Ramos (cell line): ENCODE data around the gene CHMP2B.

Source experiments
- in situ Hi-C: fragments of 300-500 bp; cut with MboI; formaldehyde crosslinking; loops from one replicate; pipeline ENCODE4 v1.14.3; 2022; ENCODE audit warnings: low sequenced_read_pairs; ENCODE audit not compliant: unreplicated experiment

Gene CHMP2B, protein sequence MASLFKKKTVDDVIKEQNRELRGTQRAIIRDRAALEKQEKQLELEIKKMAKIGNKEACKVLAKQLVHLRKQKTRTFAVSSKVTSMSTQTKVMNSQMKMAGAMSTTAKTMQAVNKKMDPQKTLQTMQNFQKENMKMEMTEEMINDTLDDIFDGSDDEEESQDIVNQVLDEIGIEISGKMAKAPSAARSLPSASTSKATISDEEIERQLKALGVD

DNA sequence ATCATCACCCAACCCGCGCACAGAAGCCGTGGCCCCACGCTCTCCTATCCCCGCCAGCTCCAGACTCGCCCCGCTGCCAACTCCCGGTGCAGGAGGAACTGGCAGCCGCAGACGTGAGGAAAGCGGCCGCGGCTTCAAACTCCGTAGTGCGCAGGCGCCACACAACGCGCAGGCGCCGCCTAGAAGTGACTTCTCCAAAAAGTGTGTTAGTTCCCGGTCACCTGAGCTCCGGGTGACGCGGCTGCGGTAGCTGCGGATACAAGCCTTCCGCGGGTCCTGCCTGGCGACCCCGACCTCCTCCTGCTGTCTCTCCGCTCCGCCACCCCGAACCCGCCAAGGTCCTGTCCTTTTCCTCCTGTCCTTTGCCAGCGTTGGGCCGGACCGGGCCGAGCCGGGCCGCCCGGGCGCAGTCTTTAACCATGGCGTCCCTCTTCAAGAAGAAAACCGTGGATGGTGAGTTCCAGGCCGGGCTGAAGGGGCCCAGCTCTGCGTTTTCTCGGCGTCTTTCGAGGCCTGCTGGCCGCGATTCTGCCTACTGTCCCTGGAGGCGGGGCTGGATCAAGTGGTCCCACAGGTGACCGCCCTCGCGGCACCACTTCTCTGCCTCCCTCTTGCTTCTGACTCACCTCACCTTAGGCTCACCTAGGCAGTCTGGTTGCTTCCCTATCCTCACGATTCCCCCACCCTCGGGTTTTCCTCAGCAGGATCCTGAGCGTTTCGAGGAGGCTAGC is at the start of gene CHMP2B:
Gene CHMP2B, plus strand, starts transcription at position 206 of the 731 bp plus-strand sequence. Its CDS starts 214 bp downstream, at position 420.
- in situ Hi-C loops: no loop called here

DNA sequence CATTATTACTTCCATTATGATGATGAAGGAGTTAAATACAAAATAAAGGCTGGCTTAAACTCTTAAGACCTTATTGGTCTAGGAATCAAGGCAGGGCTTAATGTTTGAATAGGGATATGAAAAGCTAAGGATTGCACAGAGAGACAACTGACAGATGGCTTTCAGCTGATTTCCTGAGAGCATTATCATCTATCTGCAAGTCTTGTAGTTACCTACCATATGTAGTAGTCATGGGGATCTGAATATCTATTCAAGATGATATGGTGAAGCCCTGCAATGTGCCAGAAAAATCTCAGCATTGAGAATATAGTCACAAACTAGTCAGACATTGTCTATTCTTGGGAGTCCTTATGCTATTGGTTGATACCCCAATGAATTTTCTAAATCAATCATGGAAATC is 47.5 kb upstream of the CHMP2B start:
- in situ Hi-C loops: no loop called here

DNA sequence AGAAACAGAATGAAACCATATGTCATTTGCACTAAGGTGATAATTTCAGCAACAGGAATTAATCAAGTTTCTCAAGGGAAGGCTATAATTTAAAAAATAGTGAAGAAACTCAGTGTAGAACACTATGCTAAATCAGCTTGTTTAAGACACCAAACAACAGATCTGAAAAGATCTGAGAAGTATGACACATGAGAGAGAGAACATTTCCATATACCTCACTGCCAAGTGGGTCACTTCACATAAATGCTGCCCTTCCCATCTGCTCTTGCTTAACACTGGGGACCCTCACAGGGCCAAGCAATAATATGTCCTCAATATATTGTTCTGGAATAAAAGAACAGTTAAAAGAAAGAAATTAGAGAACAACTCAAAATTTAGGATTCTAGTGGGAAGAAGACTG is 45.6 kb upstream of the CHMP2B start:
- in situ Hi-C loops: no loop called here

DNA sequence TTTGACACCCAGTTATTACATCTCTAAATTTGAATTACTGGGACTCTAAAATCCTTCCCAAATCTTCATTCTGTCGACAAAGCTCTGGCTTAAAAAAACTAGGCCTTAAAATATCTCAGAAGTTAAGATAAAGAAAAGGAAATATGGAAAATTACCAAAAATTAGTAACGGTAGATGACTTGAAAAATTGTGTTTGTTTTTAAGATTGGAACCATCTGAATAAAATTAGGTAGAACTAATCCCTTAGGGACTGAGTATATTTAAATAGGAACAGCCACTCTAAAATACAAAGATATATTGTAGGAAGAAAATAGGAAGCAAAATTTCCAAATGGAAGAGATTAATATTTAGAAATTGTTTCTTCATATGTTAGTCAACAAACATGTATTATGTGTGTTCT is 45.1 kb upstream of the CHMP2B start:
- in situ Hi-C loops: no loop called here

DNA sequence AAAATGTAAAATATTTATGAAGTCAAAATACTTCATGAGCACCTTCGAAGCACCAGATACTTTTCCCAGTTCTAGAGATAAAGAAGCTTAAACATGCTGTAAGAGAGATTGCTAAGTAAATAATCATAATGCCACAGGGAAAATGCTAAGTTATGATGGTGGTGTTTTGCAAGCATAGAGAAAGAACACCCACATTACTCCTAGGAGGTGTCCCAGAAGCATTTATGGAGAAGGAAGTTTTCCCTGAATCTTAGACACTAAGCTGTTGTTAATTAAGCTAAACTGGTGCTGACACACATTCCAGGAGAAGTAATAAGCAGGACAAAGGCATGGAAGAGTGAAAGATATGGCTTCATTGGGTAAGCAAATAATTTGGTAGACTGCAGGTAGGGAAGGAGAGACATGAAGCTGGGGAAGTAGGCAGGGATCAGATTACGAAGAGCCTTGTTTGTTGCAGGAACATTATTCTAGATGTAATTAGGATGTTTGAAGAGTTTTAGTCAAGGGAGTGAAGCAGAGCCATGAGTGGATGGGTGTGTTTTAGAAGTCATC is 40.4 kb upstream of the CHMP2B start:
- in situ Hi-C loops: no loop called here

DNA sequence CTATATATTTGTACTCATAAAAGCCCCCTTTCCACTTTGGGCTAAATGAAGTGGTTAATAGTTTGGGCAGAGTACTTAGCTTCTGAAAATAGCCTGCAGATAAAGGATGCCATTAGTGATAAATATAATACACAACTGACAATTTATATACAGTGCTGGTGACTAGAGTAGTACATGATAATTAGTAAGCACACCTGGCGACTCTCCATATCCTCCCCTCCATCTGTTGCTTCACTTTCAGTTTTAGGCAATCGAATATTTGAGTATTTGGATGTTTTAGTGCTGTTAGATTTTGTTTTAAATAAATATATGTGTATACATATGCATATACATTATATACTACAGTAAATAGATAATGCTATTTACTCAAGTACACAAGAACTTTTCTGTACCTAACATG is 35.9 kb upstream of the CHMP2B start:
- in situ Hi-C loops: no loop called here

DNA sequence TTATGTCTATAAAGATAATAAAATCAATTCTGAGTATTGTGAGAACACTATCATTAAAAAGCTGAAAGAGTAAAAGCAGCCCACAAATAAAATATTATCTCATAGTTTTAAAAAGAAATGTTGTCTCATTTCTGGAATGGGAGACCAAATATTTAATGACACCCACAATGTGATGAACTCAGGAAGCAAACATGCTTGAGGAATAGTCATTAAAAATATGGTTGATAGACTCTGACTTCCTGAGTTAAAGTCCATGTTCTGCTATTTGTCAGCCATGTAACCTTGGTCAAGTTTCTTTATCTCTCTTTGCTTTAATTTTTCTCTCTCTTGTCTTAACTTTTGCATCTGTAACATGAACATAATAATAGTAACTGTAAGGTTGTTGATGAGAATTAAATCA is 35.5 kb upstream of the CHMP2B start:
- in situ Hi-C loops: no loop called here

DNA sequence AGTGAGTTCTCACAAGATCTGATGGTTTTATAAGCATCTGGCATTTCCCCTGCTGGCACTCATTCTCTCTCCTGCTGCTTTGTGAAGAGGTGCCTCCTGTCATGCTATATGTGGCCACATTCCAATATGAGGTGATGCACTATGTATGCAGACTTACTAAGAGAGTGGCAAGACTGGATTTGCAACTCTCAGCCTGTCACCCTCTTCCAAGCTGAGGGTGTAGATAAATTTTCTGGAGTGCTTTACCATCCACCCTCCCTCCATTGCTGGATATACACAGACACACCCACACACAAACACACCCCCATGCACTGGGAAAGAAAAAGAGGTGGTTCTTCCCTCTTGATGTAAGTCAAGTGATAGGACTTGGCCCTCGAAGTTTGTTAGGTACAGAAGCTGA is 30.2 kb upstream of the CHMP2B start:
- in situ Hi-C loops: no loop called here

DNA sequence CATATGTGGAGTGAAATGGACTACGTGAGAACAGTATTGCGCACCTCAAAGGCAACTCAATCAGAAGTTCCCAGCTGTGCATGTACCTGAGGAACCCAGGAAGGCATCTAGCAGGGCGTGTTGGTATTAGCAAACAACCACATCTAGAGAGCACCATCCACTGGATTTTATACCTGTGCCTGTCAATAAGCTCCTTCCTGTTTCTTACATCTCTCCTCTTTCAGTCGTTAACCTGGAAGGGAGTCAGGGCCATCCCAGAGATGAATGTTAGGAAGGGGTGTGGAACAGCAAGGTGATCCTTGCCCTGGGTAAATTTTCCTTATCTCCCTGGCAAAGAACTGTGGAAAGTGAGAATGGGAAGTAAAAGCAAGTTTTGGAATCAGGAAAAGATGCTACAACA is 29.6 kb upstream of the CHMP2B start:
- in situ Hi-C loops: no loop called here

DNA sequence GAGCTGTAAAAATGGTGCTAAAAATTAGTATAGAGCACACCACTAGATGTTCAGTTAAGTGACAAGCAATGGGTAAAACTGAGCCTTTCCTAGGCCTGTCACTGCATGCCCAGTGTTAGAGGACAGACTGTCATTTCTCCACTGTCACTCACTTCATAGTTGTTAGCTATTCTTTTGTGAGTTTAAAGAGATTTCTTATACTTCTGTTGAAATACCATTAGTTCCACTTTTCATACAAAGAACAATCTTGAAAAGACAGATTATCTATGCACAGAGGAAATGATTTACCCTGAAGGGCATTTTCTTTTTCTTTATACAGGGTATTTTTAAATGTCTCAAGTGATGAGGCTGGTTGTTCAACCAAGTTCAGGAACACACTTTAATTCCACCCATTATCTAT is 28.3 kb upstream of the CHMP2B start:
- in situ Hi-C loops: no loop called here

DNA sequence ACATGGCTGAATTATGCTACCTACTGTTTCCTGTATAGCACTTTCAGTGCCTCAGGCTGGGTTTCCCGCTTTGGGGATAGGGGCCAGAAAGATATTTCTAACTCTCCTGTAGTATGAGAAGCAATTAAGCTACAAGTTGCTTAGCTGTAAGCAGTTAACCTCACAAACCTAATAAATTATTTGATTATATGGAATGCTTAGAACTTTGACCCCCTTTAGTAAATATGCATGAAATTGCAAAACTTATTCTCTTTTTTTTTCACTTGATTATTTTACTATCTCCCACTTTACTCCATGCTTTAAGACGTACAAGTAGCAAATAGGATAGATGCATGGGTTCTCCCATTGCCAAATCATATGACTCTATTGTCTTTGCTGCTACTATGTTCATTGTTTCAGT is 27.5 kb upstream of the CHMP2B start:
- in situ Hi-C loops: no loop called here

DNA sequence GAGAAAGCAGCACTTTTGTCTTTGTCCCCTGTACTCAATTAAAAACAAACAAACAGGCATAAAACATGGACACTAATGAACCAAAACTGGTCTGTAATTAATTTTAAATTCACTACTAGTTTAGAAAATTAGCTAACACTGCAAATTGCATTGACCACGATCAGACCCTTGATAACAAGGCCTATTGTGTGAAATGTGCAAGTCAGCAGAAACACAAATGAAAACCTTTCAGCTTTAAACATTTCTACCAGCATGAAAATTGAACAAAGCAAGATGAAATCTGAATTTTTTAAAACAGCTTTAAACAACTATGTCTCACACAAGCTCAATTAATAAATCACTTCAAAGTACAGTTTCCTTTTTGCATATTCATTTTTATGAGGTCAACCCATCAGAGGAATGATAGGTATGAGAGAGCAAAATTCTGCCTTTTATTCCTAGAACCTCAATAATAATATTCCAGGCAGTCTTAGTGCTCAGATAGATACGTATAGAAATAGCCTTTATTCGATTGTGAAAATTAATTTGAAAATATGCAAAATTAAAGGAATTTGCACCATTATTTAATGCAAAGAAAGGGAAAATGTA is 27.0 kb upstream of the CHMP2B start:
- in situ Hi-C loops: no loop called here

DNA sequence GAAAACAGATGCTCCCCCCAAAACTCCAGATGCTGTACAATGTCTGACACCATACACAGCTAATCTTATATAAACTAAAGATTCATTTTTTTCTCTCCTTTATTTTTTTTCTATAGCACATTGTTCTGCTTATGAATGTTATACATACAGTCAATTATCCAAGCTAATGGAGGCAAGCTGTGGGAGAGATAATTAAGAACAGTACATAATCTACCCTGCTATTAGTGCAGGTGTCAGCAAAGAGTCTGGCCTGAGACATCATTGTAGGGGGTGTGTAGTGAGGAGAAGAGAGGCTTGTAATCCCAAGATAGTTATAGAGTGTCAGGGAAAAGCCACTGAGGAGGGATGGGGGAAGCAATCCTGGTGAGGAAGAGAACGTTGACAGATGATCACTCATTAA is 25.4 kb upstream of the CHMP2B start:
- in situ Hi-C loops: no loop called here

DNA sequence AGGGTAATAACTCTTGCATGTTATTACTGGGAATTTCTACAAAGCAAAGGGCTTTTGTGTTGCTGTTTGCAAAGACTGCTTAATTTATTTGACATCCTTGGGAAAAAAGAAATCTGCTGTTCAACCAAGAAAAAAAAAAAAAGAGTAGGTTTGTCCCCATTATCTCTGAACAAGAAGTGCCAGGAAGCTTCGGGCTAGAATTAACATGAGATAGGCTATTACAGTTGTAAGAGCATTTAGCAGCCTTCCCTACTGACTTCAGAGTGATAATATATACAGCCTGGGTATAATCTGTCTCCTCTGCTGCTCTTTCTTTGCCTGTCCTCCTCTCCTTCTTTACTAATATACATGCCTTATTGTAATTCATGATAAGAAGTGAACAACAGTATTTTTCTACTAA is 23.3 kb upstream of the CHMP2B start:
- in situ Hi-C loops: no loop called here

DNA sequence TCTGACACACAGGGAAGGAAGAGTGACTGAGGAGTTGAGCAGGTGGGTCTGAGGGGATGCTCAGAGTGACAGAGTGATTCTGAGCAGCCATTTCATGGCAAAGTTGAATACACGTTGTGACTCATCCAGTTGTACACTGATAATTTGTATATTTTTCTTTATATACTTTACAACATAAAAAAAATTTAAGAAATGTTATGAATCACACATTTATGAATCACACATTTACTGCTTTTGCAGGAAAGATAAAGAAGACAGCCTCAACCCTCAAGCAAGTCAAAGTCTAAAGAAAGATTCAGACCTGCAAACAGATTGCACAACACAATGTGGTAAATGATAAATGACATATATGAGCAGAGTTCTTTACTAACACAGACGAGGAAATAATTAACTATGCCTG is 21.0 kb upstream of the CHMP2B start:
- in situ Hi-C loops: no loop called here

DNA sequence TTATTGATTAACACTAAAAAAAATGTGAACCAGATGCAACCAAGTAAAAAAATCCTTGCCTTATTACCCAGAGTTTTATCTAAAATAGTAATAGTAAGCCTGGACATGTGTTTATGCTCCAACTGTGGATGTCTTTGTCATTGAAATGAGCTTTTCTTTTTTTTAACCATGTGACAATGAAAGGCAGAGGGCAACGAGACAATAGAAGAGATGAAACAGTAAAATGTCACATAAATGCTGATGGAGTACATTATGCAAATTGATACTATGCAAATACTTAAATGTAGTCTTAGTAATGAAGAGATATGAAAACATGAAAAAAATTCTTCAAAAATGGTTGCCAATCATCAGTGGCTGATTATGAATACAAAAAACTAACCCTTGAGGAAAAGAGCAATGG is 20.5 kb upstream of the CHMP2B start:
- in situ Hi-C loops: no loop called here

DNA sequence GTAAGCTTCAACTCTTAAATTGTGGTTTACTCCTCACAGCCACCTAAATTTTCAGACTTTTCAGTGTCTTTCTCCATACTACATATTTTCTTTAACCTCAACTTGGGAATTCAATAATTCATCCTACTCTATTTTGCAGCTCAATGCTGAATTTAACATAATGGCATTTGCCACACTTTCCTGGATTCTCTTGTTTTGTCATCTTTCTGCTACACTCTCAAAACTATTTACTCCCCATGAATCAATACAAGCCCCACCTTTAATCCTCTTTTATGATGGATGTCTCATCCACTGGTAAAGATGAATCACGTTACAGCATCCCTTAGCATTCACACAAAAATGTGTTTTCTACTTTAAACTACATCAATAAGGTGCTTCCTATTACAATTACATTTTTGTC is 19.6 kb upstream of the CHMP2B start:
- in situ Hi-C loops: no loop called here

DNA sequence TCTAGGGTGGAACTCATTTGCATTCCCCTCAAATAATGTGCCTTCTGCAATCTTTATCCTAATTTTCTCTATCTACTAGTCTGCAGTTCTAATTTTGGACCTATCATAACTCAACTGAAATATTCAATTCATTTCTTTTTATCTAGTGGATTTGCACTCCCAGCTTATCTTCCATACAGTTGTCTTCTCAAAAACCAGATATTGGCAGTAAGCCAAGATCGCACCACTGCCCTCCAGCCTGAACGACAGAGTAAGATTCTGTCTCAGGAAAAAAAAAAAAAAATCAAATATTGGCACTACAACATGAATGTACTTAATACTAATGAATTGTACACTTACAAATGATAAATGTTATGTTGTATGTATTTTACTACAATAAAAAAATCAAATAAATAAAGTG is 18.0 kb upstream of the CHMP2B start:
- in situ Hi-C loops: no loop called here

DNA sequence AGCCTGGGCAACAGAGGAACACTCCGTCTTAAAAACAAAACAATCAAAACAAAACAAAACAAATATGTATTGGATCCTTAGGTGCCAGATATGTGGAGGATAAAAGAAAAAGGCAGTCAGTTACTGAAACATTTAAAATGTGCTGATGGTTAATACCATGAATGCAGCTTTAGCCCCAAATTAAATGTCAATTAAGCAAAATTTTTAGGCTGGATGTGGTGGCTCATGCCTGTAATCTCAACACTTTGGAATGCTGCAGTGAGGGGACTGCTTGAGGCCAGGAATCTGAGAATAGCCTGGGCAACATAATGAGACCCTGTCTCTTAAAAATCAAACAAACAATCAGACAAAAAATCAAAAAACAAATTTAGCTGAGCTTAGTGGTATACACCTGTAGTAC is 8.5 kb upstream of the CHMP2B start:
- in situ Hi-C loops: no loop called here

DNA sequence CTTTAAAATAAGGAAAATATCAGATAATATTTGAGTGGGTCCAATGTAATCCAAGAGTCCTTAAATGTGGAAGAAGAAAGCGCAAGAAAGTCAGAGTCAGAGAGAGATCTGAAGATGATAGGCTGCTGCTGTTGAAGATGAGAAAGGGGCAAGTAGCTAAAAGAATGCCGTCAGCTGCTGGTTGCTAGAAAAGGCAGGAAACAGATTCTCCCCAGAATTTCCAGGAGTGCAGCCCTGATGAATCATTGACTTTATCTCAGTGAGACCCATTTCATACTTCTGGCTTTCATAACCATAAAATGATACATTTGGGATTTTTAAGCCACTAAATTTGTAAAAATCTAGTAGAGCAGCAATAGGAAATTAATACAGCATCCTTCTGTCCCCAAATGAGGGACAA is 7.5 kb upstream of the CHMP2B start:
- in situ Hi-C loops: no loop called here

DNA sequence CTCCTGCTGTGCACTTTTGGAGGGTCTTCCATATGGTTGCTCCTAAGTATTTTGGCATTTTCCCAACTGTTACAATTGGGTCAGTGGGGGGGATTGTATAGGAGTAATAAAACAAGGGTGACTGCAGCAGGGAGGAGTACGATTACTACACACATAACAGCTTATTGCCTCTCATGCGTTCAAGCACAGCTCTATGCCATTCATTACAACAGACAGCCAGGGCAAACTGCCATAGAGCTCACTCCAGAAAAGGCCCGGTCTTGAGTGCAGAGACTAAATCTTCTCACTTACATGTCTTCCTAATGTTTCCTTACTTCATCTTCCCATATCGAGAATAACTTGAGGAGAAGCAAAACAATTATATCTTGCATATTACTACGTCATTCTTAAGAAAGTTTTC is 1.4 kb upstream of the CHMP2B start:
- in situ Hi-C loops: no loop called here

DNA sequence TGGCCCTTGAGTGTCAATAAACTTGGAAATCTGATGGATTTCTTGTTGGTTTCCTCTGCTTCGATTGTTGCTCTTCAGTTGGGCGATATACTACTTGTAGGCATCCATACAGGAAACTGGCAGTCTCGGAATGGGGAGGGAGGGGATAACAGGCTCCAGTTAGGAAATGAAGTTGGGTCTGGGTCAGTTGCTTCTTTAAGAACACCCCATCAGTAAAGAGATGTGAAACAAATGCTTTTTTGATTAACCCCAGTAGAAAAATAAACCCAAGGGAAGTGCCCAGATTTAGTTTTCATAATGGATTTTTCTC is 681 bp downstream of the CHMP2B start:
- in situ Hi-C loops: no loop called here
